ENCODE measurements around the gene FZD8.

The FZD8 gene

DNA sequence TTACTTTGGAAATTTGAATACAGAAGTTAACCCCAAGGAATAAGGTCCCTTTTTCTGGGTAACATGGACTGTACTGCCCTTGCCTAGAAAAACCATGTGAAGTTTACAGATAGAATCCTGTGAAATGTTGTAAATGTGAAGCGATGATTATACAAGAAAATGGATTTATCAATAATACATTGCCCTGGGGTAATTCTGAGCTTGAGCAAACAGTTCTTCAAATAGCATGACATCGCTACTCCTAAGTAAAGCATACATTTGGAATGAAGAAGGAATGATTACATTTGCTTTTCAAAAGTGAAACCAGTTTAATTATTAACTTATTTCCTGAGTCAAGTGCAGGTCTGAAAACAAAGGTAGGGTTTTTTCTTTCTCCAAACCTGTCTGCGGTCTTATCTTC lies 43.3 kb upstream of the FZD8 start:
- H3K4me1 ChIP-seq (ENCODE audit: low read length), result no peaks in the 10 kb centered on the region
- H3K9ac ChIP-seq (ENCODE audit: low read length), result no peak overlapping the region
- H3K9me3 ChIP-seq (ENCODE audit: insufficient read depth, low read length), result no peaks in the 10 kb centered on the region
- H2AFZ ChIP-seq (ENCODE audit: low read depth, low read length), result no peak overlapping the region
- H3K36me3 ChIP-seq (replicated peaks; ENCODE audit: low read depth, low read length), result no peaks in the 10 kb centered on the region
- no peaks in the 10 kb centered on the region for H3K79me2 ChIP-seq (ENCODE audit: low read length)
- H3K27ac ChIP-seq (ENCODE audit: low read length), result no peak overlapping the region
- no peaks in the 10 kb centered on the region for H3K27me3 ChIP-seq (ENCODE audit: low read depth, low read length)
- no peak overlapping the region for H3K4me2 ChIP-seq (ENCODE audit: low read length)
- H3K4me3 ChIP-seq (ENCODE audit: low read length), result no peak overlapping the region
- TF ChIP-seq, protein P1, sequence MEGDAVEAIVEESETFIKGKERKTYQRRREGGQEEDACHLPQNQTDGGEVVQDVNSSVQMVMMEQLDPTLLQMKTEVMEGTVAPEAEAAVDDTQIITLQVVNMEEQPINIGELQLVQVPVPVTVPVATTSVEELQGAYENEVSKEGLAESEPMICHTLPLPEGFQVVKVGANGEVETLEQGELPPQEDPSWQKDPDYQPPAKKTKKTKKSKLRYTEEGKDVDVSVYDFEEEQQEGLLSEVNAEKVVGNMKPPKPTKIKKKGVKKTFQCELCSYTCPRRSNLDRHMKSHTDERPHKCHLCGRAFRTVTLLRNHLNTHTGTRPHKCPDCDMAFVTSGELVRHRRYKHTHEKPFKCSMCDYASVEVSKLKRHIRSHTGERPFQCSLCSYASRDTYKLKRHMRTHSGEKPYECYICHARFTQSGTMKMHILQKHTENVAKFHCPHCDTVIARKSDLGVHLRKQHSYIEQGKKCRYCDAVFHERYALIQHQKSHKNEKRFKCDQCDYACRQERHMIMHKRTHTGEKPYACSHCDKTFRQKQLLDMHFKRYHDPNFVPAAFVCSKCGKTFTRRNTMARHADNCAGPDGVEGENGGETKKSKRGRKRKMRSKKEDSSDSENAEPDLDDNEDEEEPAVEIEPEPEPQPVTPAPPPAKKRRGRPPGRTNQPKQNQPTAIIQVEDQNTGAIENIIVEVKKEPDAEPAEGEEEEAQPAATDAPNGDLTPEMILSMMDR (IDR thresholded peaks at IDR 0.05; ENCODE audit: low read depth, low read length), result no peak
- no peak for TF ChIP-seq EZH2phosphoT487 (IDR thresholded peaks at IDR 0.05; ENCODE audit: low read depth)
- H4K20me1 ChIP-seq (ENCODE audit: insufficient read depth, low read length), result no peaks in the 10 kb centered on the region

DNA sequence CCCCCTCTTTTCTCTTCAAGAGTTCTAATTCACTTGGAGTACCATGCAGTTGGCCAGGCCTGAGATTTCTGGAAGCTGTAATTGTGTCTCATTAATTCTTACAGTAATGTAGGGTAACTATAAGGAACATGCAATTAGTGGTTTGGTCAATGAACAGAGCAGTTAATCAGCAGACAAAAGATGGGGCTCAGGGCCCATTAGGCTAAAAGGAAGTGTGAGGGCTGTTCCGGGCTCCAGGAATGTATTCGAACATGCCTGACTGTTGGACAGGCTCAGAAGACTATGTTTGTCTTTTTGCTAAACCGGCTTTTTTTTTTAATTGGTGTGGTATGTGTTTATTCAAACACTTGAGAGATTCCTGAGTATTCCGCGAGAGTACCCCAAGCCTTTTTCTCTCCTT lies 42.5 kb upstream of the FZD8 start:
- TF ChIP-seq, protein P1 (IDR thresholded peaks at IDR 0.05; ENCODE audit: low read depth, low read length), result no peak
- no peak for TF ChIP-seq EZH2phosphoT487 (IDR thresholded peaks at IDR 0.05; ENCODE audit: low read depth)
- Histone ChIP-seq H3K4me2 (ENCODE audit: low read length) (no peak overlapping the region), H3K4me3 (ENCODE audit: low read length) (no peak overlapping the region), H3K27me3 (ENCODE audit: low read depth, low read length) (no peaks in the 10 kb centered on the region), H3K9me3 (ENCODE audit: insufficient read depth, low read length) (no peaks in the 10 kb centered on the region), H3K27ac (ENCODE audit: low read length) (no peak overlapping the region), H3K79me2 (ENCODE audit: low read length) (no peaks in the 10 kb centered on the region), H3K4me1 (ENCODE audit: low read length) (no peaks in the 10 kb centered on the region), H3K36me3 (replicated peaks; ENCODE audit: low read depth, low read length) (no peaks in the 10 kb centered on the region), H2AFZ (ENCODE audit: low read depth, low read length) (no peak overlapping the region), H3K9ac (ENCODE audit: low read length) (no peak overlapping the region), H4K20me1 (ENCODE audit: insufficient read depth, low read length) (no peaks in the 10 kb centered on the region)

DNA sequence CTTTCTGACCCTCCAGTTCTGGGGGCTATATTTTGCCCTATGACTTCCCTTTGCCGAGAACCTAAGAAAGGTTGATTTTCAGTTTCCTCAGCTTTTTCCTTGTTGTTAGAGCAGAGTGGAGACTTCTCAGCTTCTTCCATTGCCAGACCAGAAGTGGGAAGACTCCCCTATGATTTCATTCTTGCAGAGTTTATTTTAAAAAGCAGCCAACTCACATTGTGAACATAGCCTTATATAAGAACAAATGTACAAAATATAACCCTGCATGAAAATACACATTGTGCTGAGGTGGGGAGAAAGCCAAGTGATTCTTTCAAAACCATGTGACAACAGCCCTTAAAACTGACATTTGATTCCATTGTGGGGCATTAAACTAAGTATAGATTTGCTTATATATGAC lies 33.8 kb upstream of the FZD8 start:
- TF ChIP-seq EZH2phosphoT487 (IDR thresholded peaks at IDR 0.05; ENCODE audit: low read depth), result no peak
- TF ChIP-seq, protein P1 (IDR thresholded peaks at IDR 0.05; ENCODE audit: low read depth, low read length), result no peak
- Histone ChIP-seq H3K4me1 (ENCODE audit: low read length) (0 out of 2 replicates have a peak, but pooled peaks cover 2% of the 10 kb centered on the region), H4K20me1 (ENCODE audit: insufficient read depth, low read length) (no peaks in the 10 kb centered on the region), H3K27ac (ENCODE audit: low read length) (no peak overlapping the region), H3K9ac (ENCODE audit: low read length) (no peak overlapping the region), H2AFZ (ENCODE audit: low read depth, low read length) (no peak overlapping the region), H3K27me3 (ENCODE audit: low read depth, low read length) (no peaks in the 10 kb centered on the region), H3K36me3 (replicated peaks; ENCODE audit: low read depth, low read length) (no peaks in the 10 kb centered on the region), H3K4me3 (ENCODE audit: low read length) (no peak overlapping the region), H3K4me2 (ENCODE audit: low read length) (no peak overlapping the region), H3K9me3 (ENCODE audit: insufficient read depth, low read length) (no peaks in the 10 kb centered on the region), H3K79me2 (ENCODE audit: low read length) (no peaks in the 10 kb centered on the region)

DNA sequence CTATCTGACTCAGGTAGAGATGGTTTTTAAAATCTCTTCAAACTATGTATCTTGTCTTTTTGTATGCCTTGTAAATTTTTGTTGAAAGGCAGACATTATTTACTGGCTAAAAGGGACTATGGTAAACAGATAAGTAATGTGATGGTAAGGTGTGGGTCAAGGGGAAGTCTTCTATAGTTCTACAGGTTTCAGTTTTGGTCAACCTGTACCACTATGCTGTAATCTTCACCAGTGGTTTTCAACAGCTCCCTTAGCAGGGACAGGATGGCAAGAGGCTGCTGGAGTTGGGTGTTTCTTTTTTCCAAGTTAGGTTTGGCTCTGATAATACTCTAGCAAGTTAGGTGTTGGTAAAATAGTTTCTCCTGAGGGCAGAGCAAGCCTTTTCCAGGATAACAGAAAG lies 32.7 kb upstream of the FZD8 start:
- no peak overlapping the region for H3K27ac ChIP-seq (ENCODE audit: low read length)
- no peaks in the 10 kb centered on the region for H3K79me2 ChIP-seq (ENCODE audit: low read length)
- no peaks in the 10 kb centered on the region for H3K9me3 ChIP-seq (ENCODE audit: insufficient read depth, low read length)
- no peaks in the 10 kb centered on the region for H3K27me3 ChIP-seq (ENCODE audit: low read depth, low read length)
- no peak for TF ChIP-seq EZH2phosphoT487 (IDR thresholded peaks at IDR 0.05; ENCODE audit: low read depth)
- TF ChIP-seq, protein P1 (IDR thresholded peaks at IDR 0.05; ENCODE audit: low read depth, low read length), result no peak
- no peak overlapping the region for H3K4me3 ChIP-seq (ENCODE audit: low read length)
- 0 out of 2 replicates have a peak, but pooled peaks cover 2% of the 10 kb centered on the region for H3K4me1 ChIP-seq (ENCODE audit: low read length)
- no peak overlapping the region for H2AFZ ChIP-seq (ENCODE audit: low read depth, low read length)
- no peaks in the 10 kb centered on the region for H4K20me1 ChIP-seq (ENCODE audit: insufficient read depth, low read length)
- no peaks in the 10 kb centered on the region for H3K36me3 ChIP-seq (replicated peaks; ENCODE audit: low read depth, low read length)
- H3K4me2 ChIP-seq (ENCODE audit: low read length), result no peak overlapping the region
- no peak overlapping the region for H3K9ac ChIP-seq (ENCODE audit: low read length)
